Esophagus muscularis mucosa (tissue), 4 donors: ENCODE data around the gene GMDS. TPM values are rescaled to one million over a fixed set of nuclear protein-coding genes. Genes with fewer than 3 reads are reported as not detected.

Experiments
- DNase-seq: peaks from one replicate; pipeline ENCODE4 v3.0.0-alpha.2; 2017; ENCODE audit errors: extremely low spot score
- H3K27ac ChIP-seq, 4 donors: fragments of 200-600 bp; sonication (generic); replicated peaks in 1 of 4; 1 replicate in 3 of 4; 2 replicates in 1 of 4; pipeline ENCODE4 v1.5.1; 2016 to 2019; ENCODE audit warnings: mild to moderate bottlenecking in 1 of 4
- H3K27me3 ChIP-seq, 4 donors: fragments of 200-600 bp; sonication (generic); one replicate each; pipeline versions ENCODE4 v1.5.1 to v1.6.0; 2016 to 2019
- H3K36me3 ChIP-seq, 4 donors: fragments of 200-600 bp; sonication (generic); one replicate each; pipeline ENCODE4 v1.5.1; 2016 to 2019
- H3K4me1 ChIP-seq, 4 donors: fragments of 200-600 bp; sonication (generic); one replicate each; pipeline ENCODE4 v1.5.1; 2016 to 2019
- H3K4me3 ChIP-seq, 4 donors: fragments of 200-600 bp; sonication (generic); 1 replicate in 2 of 4; 2 replicates in 2 of 4; pipeline ENCODE4 v1.5.1; 2016 to 2019; ENCODE audit warnings: mild to moderate bottlenecking in 4 of 4, moderate library complexity in 1 of 4
- H3K9me3 ChIP-seq, 4 donors: fragments of 200-600 bp; sonication (generic); 1 replicate in 3 of 4; 2 replicates in 1 of 4; pipeline ENCODE4 v1.5.1; 2016 to 2019
- EP300 ChIP-seq: sonication (generic); formaldehyde crosslinking; IDR thresholded peaks from one replicate; pipeline ENCODE4 v1.6.1; 2017; ENCODE audit warnings: antibody characterized with exemption
- POLR2A ChIP-seq: fragments of 450-650 bp; IDR thresholded peaks from one replicate; pipeline ENCODE4 v1.6.1; 2017; ENCODE audit warnings: antibody characterized with exemption, moderate library complexity, mild to moderate bottlenecking, low read depth
- POLR2AphosphoS5 ChIP-seq, 2 donors: sonication (generic); formaldehyde crosslinking; IDR thresholded peaks; one replicate each; pipeline ENCODE4 v1.6.1; 2017; ENCODE audit warnings: antibody characterized with exemption in 2 of 2
- WGBS: methylation state at CpG from one replicate; pipeline ENCODE4 v1.1.5; 2018; 5-methylcytosine and 5-hydroxymethylcytosine counted together
- intact Hi-C: fragments of 100-400 bp; cut with DNase I; formaldehyde crosslinking; loops from one replicate; pipeline ENCODE4 v1.15.1; 2023
- total RNA-seq, 4 donors: library from RNA; depleted of rRNA; stranded (reverse); fragments of >200 nt; gene quantifications; one replicate each; pipeline versions ENCODE4 v1.1.0 to v1.2.1, GENCODE V29; 2016
- TF ChIP-seq, protein P1 (sequence below), 3 experiments: fragments of 200-600 bp in 2 of 3; fragments of 450-650 bp in 1 of 3; sonication (generic) in 2 of 3; IDR thresholded peaks; one replicate each; pipeline ENCODE4 v1.5.1; 2017 to 2019; ENCODE audit warnings: antibody characterized with exemption in 3 of 3, mild to moderate bottlenecking in 2 of 3, moderate library complexity in 1 of 3

Gene GMDS
- total RNA-seq, 4 donors from 2014 or later = 3.6 to 14.1 (median 6.0) TPM

DNA sequence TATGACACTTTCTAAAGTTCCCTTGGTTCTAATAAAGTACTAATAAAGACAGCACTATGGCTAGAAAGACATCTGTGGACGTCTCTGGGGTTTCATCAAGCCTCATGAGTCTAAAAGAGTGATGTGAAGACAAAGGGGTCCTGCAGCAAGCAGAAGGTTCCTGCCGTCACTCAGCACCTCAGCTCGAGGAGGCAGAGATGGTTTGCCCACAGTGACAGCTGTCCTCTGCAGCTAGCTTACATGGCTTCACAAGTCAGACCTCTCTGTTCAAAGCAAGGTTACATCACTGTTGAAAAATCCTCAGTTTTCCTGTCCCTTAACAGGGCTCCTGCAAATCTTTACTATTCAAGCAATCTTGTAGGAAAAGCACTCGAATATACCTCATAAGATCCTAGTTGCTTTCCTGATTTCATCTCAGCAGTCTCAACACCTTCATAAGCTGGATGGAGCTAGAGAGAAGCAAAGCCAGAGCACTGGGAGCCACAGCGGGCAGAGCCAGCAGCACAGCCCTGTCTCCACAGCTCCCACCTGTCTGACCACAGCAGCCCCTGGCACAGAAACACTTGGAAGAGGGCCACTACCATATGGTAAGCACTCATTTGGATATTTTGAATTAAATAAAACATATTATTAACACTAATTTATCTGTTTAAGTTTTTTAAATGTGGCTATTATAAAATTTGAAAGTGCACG, 202.3 kb downstream of the GMDS start:
- 87% methylated on average over 6 of the region's 6 CpGs for WGBS
- Histone ChIP-seq H3K36me3 (no peaks in the 10 kb centered on the region), H3K4me1 (no peaks in the 10 kb centered on the region), H3K27me3 (no peaks in the 10 kb centered on the region), H3K27ac (no peak overlapping the region), H3K4me3 (no peak overlapping the region), H3K9me3 (peaks cover 0 to 5% (median 0%) of the 10 kb centered on the region in 4 donors)
- intact Hi-C loops = no loop called here
- no peak for DNase-seq
- TF ChIP-seq POLR2AphosphoS5 (IDR thresholded peaks at IDR 0.05) (no peak), POLR2A (no peak), EP300 (no peak)
- TF ChIP-seq, protein P1, sequence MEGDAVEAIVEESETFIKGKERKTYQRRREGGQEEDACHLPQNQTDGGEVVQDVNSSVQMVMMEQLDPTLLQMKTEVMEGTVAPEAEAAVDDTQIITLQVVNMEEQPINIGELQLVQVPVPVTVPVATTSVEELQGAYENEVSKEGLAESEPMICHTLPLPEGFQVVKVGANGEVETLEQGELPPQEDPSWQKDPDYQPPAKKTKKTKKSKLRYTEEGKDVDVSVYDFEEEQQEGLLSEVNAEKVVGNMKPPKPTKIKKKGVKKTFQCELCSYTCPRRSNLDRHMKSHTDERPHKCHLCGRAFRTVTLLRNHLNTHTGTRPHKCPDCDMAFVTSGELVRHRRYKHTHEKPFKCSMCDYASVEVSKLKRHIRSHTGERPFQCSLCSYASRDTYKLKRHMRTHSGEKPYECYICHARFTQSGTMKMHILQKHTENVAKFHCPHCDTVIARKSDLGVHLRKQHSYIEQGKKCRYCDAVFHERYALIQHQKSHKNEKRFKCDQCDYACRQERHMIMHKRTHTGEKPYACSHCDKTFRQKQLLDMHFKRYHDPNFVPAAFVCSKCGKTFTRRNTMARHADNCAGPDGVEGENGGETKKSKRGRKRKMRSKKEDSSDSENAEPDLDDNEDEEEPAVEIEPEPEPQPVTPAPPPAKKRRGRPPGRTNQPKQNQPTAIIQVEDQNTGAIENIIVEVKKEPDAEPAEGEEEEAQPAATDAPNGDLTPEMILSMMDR (IDR thresholded peaks at IDR 0.05) = no peak

DNA sequence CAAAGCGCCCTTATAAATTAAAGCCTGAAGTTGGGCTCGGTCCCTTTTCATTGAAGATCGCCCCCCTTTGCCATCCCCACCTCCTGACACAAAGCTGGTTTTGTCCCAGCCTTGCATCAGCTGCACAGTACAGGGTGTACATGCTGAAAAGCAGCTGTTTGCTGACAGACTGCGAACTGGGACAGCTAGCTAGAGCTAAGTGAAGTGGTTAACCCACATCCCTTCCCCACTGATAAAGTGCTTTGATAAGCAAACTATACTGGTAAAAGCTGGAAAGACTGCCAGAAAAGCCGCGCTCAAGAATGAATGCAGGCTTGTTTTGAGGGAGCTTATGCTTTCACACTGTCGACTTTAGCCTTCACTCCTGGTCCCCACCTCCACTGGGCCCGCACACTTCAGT, 207.3 kb downstream of the GMDS start:
- H3K27me3 ChIP-seq = no peaks in the 10 kb centered on the region
- H3K4me3 ChIP-seq = no peak overlapping the region
- H3K36me3 ChIP-seq = no peaks in the 10 kb centered on the region
- TF ChIP-seq POLR2AphosphoS5 (IDR thresholded peaks at IDR 0.05) = no peak
- 72% methylated on average over 8 of the region's 8 CpGs for WGBS
- DNase-seq = no peak
- no peak overlapping the region for H3K27ac ChIP-seq
- H3K4me1 ChIP-seq = no peaks in the 10 kb centered on the region
- intact Hi-C loops = no loop called here
- no peaks in the 10 kb centered on the region for H3K9me3 ChIP-seq

DNA sequence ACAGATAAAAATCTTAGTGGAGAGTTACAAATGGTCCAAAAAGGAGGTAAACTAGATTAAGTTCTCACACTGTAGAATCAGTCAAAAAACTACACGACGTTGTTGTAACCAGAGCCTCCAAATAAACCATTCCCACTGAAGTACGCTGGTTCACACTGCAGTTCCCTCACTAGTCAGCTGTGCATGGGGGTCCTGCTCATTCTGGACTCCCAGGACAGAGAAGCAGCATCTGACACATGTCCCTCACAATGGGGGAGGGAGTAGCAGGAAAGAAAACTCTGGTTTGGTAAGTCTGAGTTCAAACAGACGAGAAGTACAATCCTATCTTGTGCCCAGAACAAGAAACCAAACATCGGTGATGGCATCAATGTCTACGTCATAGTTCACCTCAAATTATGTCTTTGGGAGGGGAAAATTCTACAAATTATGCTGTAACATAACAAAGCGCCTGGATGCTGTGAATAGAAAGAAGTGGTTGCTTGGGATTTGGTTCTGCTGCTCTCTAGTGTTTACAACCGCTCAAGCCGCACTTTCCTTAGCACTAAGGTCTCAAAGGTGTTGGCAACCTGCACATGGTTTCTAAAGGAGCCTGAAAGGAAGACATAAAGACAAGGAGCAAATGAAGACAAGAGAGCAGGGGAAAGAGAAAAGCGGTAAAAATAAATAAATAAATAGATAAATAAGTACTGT, 208.0 kb downstream of the GMDS start:
- no peaks in the 10 kb centered on the region for H3K27me3 ChIP-seq
- WGBS = 93% methylated on average over 10 of the region's 10 CpGs
- H3K27ac ChIP-seq = no peak overlapping the region
- no peak overlapping the region for H3K4me3 ChIP-seq
- H3K9me3 ChIP-seq = no peaks in the 10 kb centered on the region
- DNase-seq = no peak
- no peaks in the 10 kb centered on the region for H3K36me3 ChIP-seq
- no peaks in the 10 kb centered on the region for H3K4me1 ChIP-seq
- intact Hi-C loops = no loop called here
- no peak for TF ChIP-seq POLR2AphosphoS5 (IDR thresholded peaks at IDR 0.05)
- no peak for TF ChIP-seq EP300
- TF ChIP-seq, protein P1 (IDR thresholded peaks at IDR 0.05) = no peak

DNA sequence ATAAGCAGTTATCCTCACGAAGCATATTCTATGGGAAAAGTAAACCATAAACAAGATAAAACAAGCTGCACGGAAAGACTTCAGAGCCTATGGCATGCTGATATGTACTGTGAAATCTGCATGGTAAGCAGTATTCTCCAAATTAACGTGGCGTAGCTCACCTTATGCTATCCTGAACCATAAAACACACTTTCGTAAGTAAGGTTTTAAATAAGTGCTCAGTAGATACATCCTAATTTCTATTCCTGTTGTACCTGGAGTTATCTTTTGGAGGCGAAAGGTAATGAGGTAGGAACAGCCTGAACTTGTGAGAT, 208.7 kb downstream of the GMDS start:
- TF ChIP-seq POLR2A (no peak), EP300 (no peak), POLR2AphosphoS5 (IDR thresholded peaks at IDR 0.05) (no peak)
- TF ChIP-seq, protein P1 (IDR thresholded peaks at IDR 0.05) = no peak
- H3K4me3 ChIP-seq = no peak overlapping the region
- H3K36me3 ChIP-seq = no peaks in the 10 kb centered on the region
- H3K9me3 ChIP-seq = no peaks in the 10 kb centered on the region
- WGBS = 88% methylated on average over 6 of the region's 6 CpGs
- H3K27ac ChIP-seq = no peak overlapping the region
- H3K4me1 ChIP-seq = no peaks in the 10 kb centered on the region
- intact Hi-C loops = no loop called here
- H3K27me3 ChIP-seq = no peaks in the 10 kb centered on the region
- no peak for DNase-seq

DNA sequence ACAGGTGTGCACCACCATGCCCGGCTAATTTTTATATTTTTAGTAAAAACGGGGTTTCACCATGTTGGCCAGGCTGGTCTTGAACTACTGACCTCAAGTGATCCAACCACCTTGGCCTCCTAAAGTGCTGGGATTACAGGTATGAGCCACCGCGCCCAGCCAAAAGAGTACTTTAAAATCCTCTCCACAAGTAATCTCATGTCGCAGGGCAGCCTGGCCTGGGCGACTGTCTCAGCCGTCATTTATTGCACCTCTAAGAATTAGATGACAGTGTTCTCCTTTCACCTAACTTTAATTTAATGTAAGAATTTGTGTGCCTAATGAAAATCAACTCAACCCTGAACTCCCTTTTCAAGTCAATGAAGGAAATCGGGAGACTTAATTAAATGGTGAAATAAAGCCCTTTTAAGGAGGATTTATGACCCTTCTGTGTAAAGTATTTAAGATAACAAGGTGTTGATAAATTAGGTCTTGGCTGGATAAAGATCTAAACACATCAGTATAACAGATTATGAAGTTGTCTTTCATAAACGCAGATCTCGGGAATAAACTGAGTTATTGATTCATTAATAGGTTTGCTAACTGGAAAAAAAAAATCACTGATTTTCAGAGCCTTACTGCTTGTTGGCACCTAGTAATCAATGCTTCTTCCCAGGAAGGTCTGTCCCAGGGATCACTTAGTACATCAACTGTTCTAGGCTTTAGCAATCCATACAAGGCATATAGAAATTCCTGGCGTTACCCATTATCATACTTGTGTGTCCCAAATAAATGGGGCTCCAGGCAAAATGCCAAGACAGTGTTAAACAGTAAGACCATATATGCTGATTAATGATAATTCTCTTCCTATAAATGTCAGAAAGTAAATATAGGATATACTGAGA, 209.3 kb downstream of the GMDS start:
- no peaks in the 10 kb centered on the region for H3K36me3 ChIP-seq
- H3K27ac ChIP-seq = no peak overlapping the region
- H3K4me1 ChIP-seq = no peaks in the 10 kb centered on the region
- intact Hi-C loops = no loop called here
- TF ChIP-seq, protein P1 (IDR thresholded peaks at IDR 0.05) = no peak
- TF ChIP-seq POLR2AphosphoS5 (IDR thresholded peaks at IDR 0.05) (no peak), POLR2A (no peak), EP300 (no peak)
- H3K4me3 ChIP-seq = no peak overlapping the region
- H3K9me3 ChIP-seq = no peaks in the 10 kb centered on the region
- no peaks in the 10 kb centered on the region for H3K27me3 ChIP-seq
- WGBS = 92% methylated on average over 11 of the region's 11 CpGs
- DNase-seq = no peak
